Measurements from ENCODE around the gene TLCD1. TPM values are rescaled to one million over a fixed set of nuclear protein-coding genes. Genes with fewer than 3 reads are reported as not detected.
A peak's percentile ranks its signal among the peaks of the same experiment; 100 is the strongest.

TLCD1 gene
- total and polyA plus RNA-seq, 4 experiments from 2014 or later: 0.52 to 2.2 (median 1.0) TPM; not detected in 1

GRCh38 chr17:28719021-28719433, 7.0 kb downstream of the TLCD1 start:
- Histone ChIP-seq H3K36me3 (ENCODE audit: insufficient read depth, low read length) (peaks cover 28% of the 10 kb centered on the region), H3K27ac (ENCODE audit: low read depth, low read length) (peak overlapping the region; percentile 86), H3K9me3 (ENCODE audit: control insufficient read depth in 1 of 2, low read length in 2 of 2) (no peaks in the 10 kb centered on the region), H3K4me3 (ENCODE audit: low read length in 2 of 2) (peak overlapping the region; percentile 78 to 95), H3K4me1 (ENCODE audit: insufficient read depth, low read length) (peaks cover 45% of the 10 kb centered on the region), H3K27me3 (ENCODE audit: insufficient read depth, low read length) (peaks cover 11% of the 10 kb centered on the region)
- Mint-ChIP-seq H3K36me3 (peaks cover 31 to 39% of the 10 kb centered on the region in 2 donors), H3K27me3 (peaks cover 9 to 18% of the 10 kb centered on the region in 2 donors), H3K9me3 (no peaks in the 10 kb centered on the region), H3K4me3 (peak overlapping the region; percentile 94 to 99 (median 96)), H3K27ac (peak overlapping the region; percentile 96 to 100 (median 99)), H3K4me1 (peaks cover 26 to 56% (median 41%) of the 10 kb centered on the region in 4 donors)
- CTCF ChIA-PET (ENCODE audit: partially characterized antibody): interaction anchor here (0.6 to 2.2 kb wide), 14 partner anchors 7 to 234 kb away, joined by 3 to 21 read pairs (median 4); partner anchors contain the start of genes DHRS13, NEK8, PHF12 and PROCA1
- POLR2A ChIA-PET (ENCODE audit: partially characterized antibody): interaction anchor here (0.6 to 11.0 kb wide), 27 partner anchors 9 to 575 kb away, joined by 3 to 528 read pairs (median 4); partner anchors contain the start of genes ALDOC, BLTP2, DHRS13 and FLOT2
- DNase-seq: no peak
- intact Hi-C loops (cut with micrococcal nuclease): loop anchor here (1.0 to 5.0 kb wide), 5 partner anchors 8 to 423 kb away; partner anchors contain the start of genes NEK8 and PROCA1

GRCh38 chr17:28718333-28719020, 7.6 kb downstream of the TLCD1 start:
- Histone ChIP-seq H3K27me3 (ENCODE audit: insufficient read depth, low read length) (peaks cover 11% of the 10 kb centered on the region), H3K27ac (ENCODE audit: low read depth, low read length) (no peak overlapping the region), H3K9me3 (ENCODE audit: control insufficient read depth in 1 of 2, low read length in 2 of 2) (no peaks in the 10 kb centered on the region), H3K4me3 (ENCODE audit: low read length in 2 of 2) (no peak overlapping the region), H3K36me3 (ENCODE audit: insufficient read depth, low read length) (peaks cover 24% of the 10 kb centered on the region), H3K4me1 (ENCODE audit: insufficient read depth, low read length) (peaks cover 45% of the 10 kb centered on the region)
- DNase-seq: no peak
- peak overlapping the region in 5 of 7 donors; percentile 52 to 96 (median 74) for H3K27ac Mint-ChIP-seq
- peak overlapping the region; percentile 49 to 71 (median 53) for H3K4me3 Mint-ChIP-seq
- CTCF ChIA-PET (ENCODE audit: partially characterized antibody): interaction anchor here (1.2 to 2.2 kb wide), 4 partner anchors 9 to 234 kb away, joined by 3 to 15 read pairs (median 7); partner anchors contain the start of genes NEK8 and PHF12
- H3K27me3 Mint-ChIP-seq: peaks cover 9 to 18% of the 10 kb centered on the region in 2 donors
- POLR2A ChIA-PET (ENCODE audit: partially characterized antibody): interaction anchor here (1.2 to 11.0 kb wide), 10 partner anchors 8 to 232 kb away, joined by 3 to 528 read pairs (median 20); partner anchors contain the start of genes BLTP2, FLOT2, NEK8 and PHF12
- H3K9me3 Mint-ChIP-seq: no peaks in the 10 kb centered on the region
- intact Hi-C loops (cut with micrococcal nuclease): loop anchor here (1.0 to 5.0 kb wide), 5 partner anchors 7 to 424 kb away; partner anchors contain the start of genes NEK8 and PROCA1
- H3K4me1 Mint-ChIP-seq: peaks cover 24 to 51% (median 38%) of the 10 kb centered on the region in 4 donors
- peaks cover 27 to 33% of the 10 kb centered on the region in 2 donors for H3K36me3 Mint-ChIP-seq

GRCh38 chr17:28717578-28718332, 8.3 kb downstream of the TLCD1 start, which contains the start of gene RAB34:
RAB34 (minus strand) TSS chr17:28717868; CDS start chr17:28717266, 602 bp downstream.
- H3K27ac ChIP-seq (ENCODE audit: low read depth, low read length): no peak within 1 kb of the TSS
- ChIA-PET CTCF (ENCODE audit: partially characterized antibody) (interaction anchor here (1.4 to 2.2 kb wide), 2 partner anchors 10 to 71 kb away, joined by 3 to 10 read pairs; partner anchors contain the start of gene NEK8), POLR2A (ENCODE audit: partially characterized antibody) (interaction anchor here (1.2 to 3.5 kb wide), 2 partner anchors 11 to 71 kb away, joined by 4 to 75 read pairs; partner anchors contain the start of gene NEK8)
- peaks cover 38% of the 10 kb centered on the region for H3K4me1 ChIP-seq (ENCODE audit: insufficient read depth, low read length)
- H3K4me3 ChIP-seq (ENCODE audit: low read length in 2 of 2): no peak within 1 kb of the TSS
- H3K9me3 Mint-ChIP-seq: no peaks in the 10 kb centered on the region
- peaks cover 24 to 46% (median 35%) of the 10 kb centered on the region in 4 donors for H3K4me1 Mint-ChIP-seq
- H3K4me3 Mint-ChIP-seq: peak within 1 kb of the TSS; percentile 49 to 71 (median 53)
- H3K9me3 ChIP-seq (ENCODE audit: control insufficient read depth in 1 of 2, low read length in 2 of 2): no peaks in the 10 kb centered on the region
- peaks cover 9 to 18% of the 10 kb centered on the region in 2 donors for H3K27me3 Mint-ChIP-seq
- H3K36me3 Mint-ChIP-seq: peaks cover 22 to 28% of the 10 kb centered on the region in 2 donors
- DNase-seq: no peak
- intact Hi-C loops (cut with micrococcal nuclease): loop anchor here (2.0 to 5.0 kb wide), 2 partner anchors 71 to 425 kb away; no protein-coding TSS in a partner anchor
- peak within 1 kb of the TSS in 5 of 7 donors; percentile 52 to 96 (median 74) for H3K27ac Mint-ChIP-seq
- peaks cover 11% of the 10 kb centered on the region for H3K27me3 ChIP-seq (ENCODE audit: insufficient read depth, low read length)
- peaks cover 16% of the 10 kb centered on the region for H3K36me3 ChIP-seq (ENCODE audit: insufficient read depth, low read length)

- H3K36me3 Mint-ChIP-seq: peaks cover 22 to 25% of the 10 kb centered on the region in 2 donors
- POLR2A ChIA-PET (ENCODE audit: partially characterized antibody): interaction anchor here (0.8 kb wide), 1 partner anchor 235 kb away, joined by 3 read pairs; the partner anchor contains the start of gene PHF12
- H3K27ac Mint-ChIP-seq: peak overlapping the region in 2 of 7 donors; percentile 4 to 16
- H3K27me3 Mint-ChIP-seq: peaks cover 9 to 18% of the 10 kb centered on the region in 2 donors
- intact Hi-C loops (cut with micrococcal nuclease): loop anchor here (5.0 kb wide), 1 partner anchor 425 kb away; no protein-coding TSS in a partner anchor
- Histone ChIP-seq H3K27me3 (ENCODE audit: insufficient read depth, low read length) (peaks cover 11% of the 10 kb centered on the region), H3K9me3 (ENCODE audit: control insufficient read depth in 1 of 2, low read length in 2 of 2) (no peaks in the 10 kb centered on the region), H3K4me1 (ENCODE audit: insufficient read depth, low read length) (peaks cover 38% of the 10 kb centered on the region), H3K36me3 (ENCODE audit: insufficient read depth, low read length) (peaks cover 10% of the 10 kb centered on the region), H3K4me3 (ENCODE audit: low read length in 2 of 2) (no peak overlapping the region), H3K27ac (ENCODE audit: low read depth, low read length) (no peak overlapping the region)
- peak overlapping the region in 1 of 8 donors; percentile 39 for H3K4me3 Mint-ChIP-seq
- CTCF ChIA-PET (ENCODE audit: partially characterized antibody): interaction anchor here (1.2 kb wide), 1 partner anchor 47 kb away, joined by 3 read pairs; no protein-coding TSS in a partner anchor
- no peak for DNase-seq
- H3K9me3 Mint-ChIP-seq: no peaks in the 10 kb centered on the region
- H3K4me1 Mint-ChIP-seq: peaks cover 25 to 46% (median 36%) of the 10 kb centered on the region in 4 donors
These were observed 9.1 kb downstream of the TLCD1 start for GRCh38 chr17:28716740-28717577.

GRCh38 chr17:28715217-28715616, 10.8 kb downstream of the TLCD1 start:
- no peaks in the 10 kb centered on the region for H3K9me3 ChIP-seq (ENCODE audit: control insufficient read depth in 1 of 2, low read length in 2 of 2)
- Mint-ChIP-seq H3K27me3 (peaks cover 9 to 18% of the 10 kb centered on the region in 2 donors), H3K27ac (peak overlapping the region in 1 of 7 donors; percentile 3), H3K36me3 (peaks cover 9 to 12% of the 10 kb centered on the region in 2 donors), H3K4me3 (no peak overlapping the region), H3K4me1 (peaks cover 18 to 43% (median 28%) of the 10 kb centered on the region in 4 donors), H3K9me3 (no peaks in the 10 kb centered on the region)
- H3K27ac ChIP-seq (ENCODE audit: low read depth, low read length): no peak overlapping the region
- intact Hi-C loops (cut with micrococcal nuclease): loop anchor here (5.0 kb wide), 1 partner anchor 427 kb away; no protein-coding TSS in a partner anchor
- peaks cover 26% of the 10 kb centered on the region for H3K4me1 ChIP-seq (ENCODE audit: insufficient read depth, low read length)
- peaks cover 11% of the 10 kb centered on the region for H3K27me3 ChIP-seq (ENCODE audit: insufficient read depth, low read length)
- POLR2A ChIA-PET (ENCODE audit: partially characterized antibody): no interaction called here
- CTCF ChIA-PET (ENCODE audit: partially characterized antibody): interaction anchor here (1.2 to 1.7 kb wide), 2 partner anchors 11 to 49 kb away, joined by 3 to 7 read pairs; partner anchors contain the start of gene TLCD1
- no peak overlapping the region for H3K4me3 ChIP-seq (ENCODE audit: low read length in 2 of 2)
- no peak for DNase-seq
- no peaks in the 10 kb centered on the region for H3K36me3 ChIP-seq (ENCODE audit: insufficient read depth, low read length)

- H3K4me3 Mint-ChIP-seq: peak overlapping the region in 1 of 8 donors; percentile 18
- intact Hi-C loops (cut with micrococcal nuclease): no loop called here
These were observed 11.8 kb downstream of the TLCD1 start for GRCh38 chr17:28714281-28714680.

More at GRCh38 chr17:28714281-28714680, 11.8 kb downstream of the TLCD1 start:
- ChIA-PET CTCF (ENCODE audit: partially characterized antibody) (interaction anchor here (1.7 to 3.5 kb wide), 2 partner anchors 12 to 13 kb away, joined by 7 to 22 read pairs; partner anchors contain the start of genes NEK8 and TLCD1), POLR2A (ENCODE audit: partially characterized antibody) (no interaction called here)
- no peak for DNase-seq
- Histone ChIP-seq H3K27ac (ENCODE audit: low read depth, low read length) (no peak overlapping the region), H3K9me3 (ENCODE audit: control insufficient read depth in 1 of 2, low read length in 2 of 2) (no peaks in the 10 kb centered on the region), H3K27me3 (ENCODE audit: insufficient read depth, low read length) (peaks cover 11% of the 10 kb centered on the region), H3K36me3 (ENCODE audit: insufficient read depth, low read length) (no peaks in the 10 kb centered on the region), H3K4me3 (ENCODE audit: low read length in 2 of 2) (no peak overlapping the region), H3K4me1 (ENCODE audit: insufficient read depth, low read length) (peaks cover 24% of the 10 kb centered on the region)
- Mint-ChIP-seq H3K27ac (no peak overlapping the region), H3K9me3 (no peaks in the 10 kb centered on the region), H3K4me1 (peaks cover 15 to 34% (median 23%) of the 10 kb centered on the region in 4 donors), H3K27me3 (peaks cover 9 to 16% of the 10 kb centered on the region in 2 donors), H3K36me3 (peaks cover 3 to 4% of the 10 kb centered on the region in 2 donors)
